HG02571 (cell line): ENCODE data around the gene MCF2L2.

Source experiments
- ATAC-seq: cut with Tn5 transposase; IDR thresholded peaks from one replicate; pipeline ENCODE4 v1.9.1; 2021; ENCODE audit warnings: mild to moderate bottlenecking, moderate library complexity; ENCODE audit not compliant: unreplicated experiment

MCF2L2 gene

GRCh38 chr3:183298701-183299153, 129.7 kb downstream of the MCF2L2 start:
- ATAC-seq, result no peak

- no peak for ATAC-seq
Measured at GRCh38 chr3:183296944-183297343, 131.5 kb downstream of the MCF2L2 start.

- ATAC-seq, result no peak
Measured at GRCh38 chr3:183295211-183295610, 133.2 kb downstream of the MCF2L2 start.

GRCh38 chr3:183293966-183294365, 134.5 kb downstream of the MCF2L2 start:
- no peak for ATAC-seq

GRCh38 chr3:183291497-183292031, 136.9 kb downstream of the MCF2L2 start:
- no peak for ATAC-seq

GRCh38 chr3:183290216-183290615, 138.2 kb downstream of the MCF2L2 start:
- ATAC-seq, result no peak

- no peak for ATAC-seq
Measured at GRCh38 chr3:183288117-183288516, 140.3 kb downstream of the MCF2L2 start.

GRCh38 chr3:183287301-183287971, 141.0 kb downstream of the MCF2L2 start:
- ATAC-seq, result no peak

- peak; percentile 99 for ATAC-seq
Measured at GRCh38 chr3:183285828-183286457, 142.5 kb downstream of the MCF2L2 start.

- no peak for ATAC-seq
Measured at GRCh38 chr3:183285318-183285717, 143.1 kb downstream of the MCF2L2 start.

GRCh38 chr3:183284570-183284969, 143.8 kb downstream of the MCF2L2 start:
- no peak for ATAC-seq

- no peak for ATAC-seq
Measured at GRCh38 chr3:183283886-183284285, 144.5 kb downstream of the MCF2L2 start.

- no peak for ATAC-seq
Measured at GRCh38 chr3:183281126-183281797, 147.2 kb downstream of the MCF2L2 start.

GRCh38 chr3:183279371-183279770, 149.0 kb downstream of the MCF2L2 start:
- no peak for ATAC-seq

GRCh38 chr3:183278479-183279088, 149.8 kb downstream of the MCF2L2 start:
- ATAC-seq, result no peak

GRCh38 chr3:183277260-183277659, 151.2 kb downstream of the MCF2L2 start:
- no peak for ATAC-seq

GRCh38 chr3:183275937-183276336, 152.5 kb downstream of the MCF2L2 start:
- no peak for ATAC-seq

- no peak for ATAC-seq
Measured at GRCh38 chr3:183275418-183275817, 153.0 kb downstream of the MCF2L2 start.

GRCh38 chr3:183274609-183275008, 153.8 kb downstream of the MCF2L2 start:
- no peak for ATAC-seq

- no peak for ATAC-seq
Measured at GRCh38 chr3:183272791-183273190, 155.6 kb downstream of the MCF2L2 start.

GRCh38 chr3:183272142-183272541, 156.3 kb downstream of the MCF2L2 start:
- ATAC-seq, result no peak
